Stimulated activated CD8-positive, alpha-beta memory T cell treated with anti-CD3 and anti-CD28 coated beads, Interleukin-7, amount 100 ng/mL, for 4 hours (primary cell): ENCODE results near the gene MAML1.
"Not testable (repeated sequence)": the region's sequence is repeated elsewhere in the genome, so short reads cannot be mapped to it uniquely, and the experiment has no call there.

Experiments used
- DNase-seq, 2 donors: peaks; one replicate each; pipeline ENCODE4 v3.0.0-alpha.2; 2020; ENCODE audit warnings: low read depth in 2 of 2

Gene MAML1

GRCh38 chr5:179734536-179735164 is 2.0 kb downstream of the MAML1 start:
- DNase-seq, result no peak

- no peak for DNase-seq
Measured at GRCh38 chr5:179738742-179739141, 6.1 kb downstream of the MAML1 start.

DNA sequence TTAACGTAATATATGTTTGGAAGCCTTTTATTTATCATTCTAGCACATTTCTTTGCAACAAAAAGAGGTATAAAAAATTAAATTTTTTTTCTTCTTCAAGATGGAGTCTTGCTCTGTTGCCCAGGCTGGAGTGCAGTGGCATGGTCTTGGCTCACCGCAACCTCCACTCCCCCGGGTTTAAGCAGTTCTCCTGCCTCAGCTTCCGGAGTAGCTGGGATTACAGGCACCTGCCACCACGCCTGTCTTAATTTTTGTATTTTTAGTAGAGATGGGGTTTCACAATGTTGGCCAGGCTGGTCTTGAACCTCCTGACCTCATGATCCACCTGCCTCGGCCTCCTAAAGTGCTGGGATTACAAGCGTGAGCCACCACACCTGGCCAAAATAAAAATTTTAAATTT is 11.5 kb downstream of the MAML1 start:
- DNase-seq, result not testable (repeated sequence)

DNA sequence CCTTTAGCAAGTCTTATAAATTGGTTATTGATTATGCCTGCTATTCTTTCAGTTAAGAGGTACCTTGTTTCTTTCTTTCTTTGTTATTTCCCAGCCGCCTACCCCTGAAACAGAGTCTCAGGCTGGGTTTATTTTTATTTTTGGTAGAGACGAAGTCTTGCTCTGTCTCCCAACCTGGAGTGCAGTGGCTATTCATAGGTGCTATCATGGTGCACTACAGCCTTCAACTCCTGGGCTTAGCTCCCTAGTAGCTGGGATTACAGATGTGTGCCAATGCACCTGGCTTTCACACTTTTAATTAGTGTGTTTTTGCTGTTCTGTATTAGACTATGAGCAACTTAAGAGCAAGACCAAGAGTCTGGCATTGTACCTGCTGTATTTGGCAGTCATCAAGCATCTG is 14.2 kb downstream of the MAML1 start:
- no peak for DNase-seq

DNA sequence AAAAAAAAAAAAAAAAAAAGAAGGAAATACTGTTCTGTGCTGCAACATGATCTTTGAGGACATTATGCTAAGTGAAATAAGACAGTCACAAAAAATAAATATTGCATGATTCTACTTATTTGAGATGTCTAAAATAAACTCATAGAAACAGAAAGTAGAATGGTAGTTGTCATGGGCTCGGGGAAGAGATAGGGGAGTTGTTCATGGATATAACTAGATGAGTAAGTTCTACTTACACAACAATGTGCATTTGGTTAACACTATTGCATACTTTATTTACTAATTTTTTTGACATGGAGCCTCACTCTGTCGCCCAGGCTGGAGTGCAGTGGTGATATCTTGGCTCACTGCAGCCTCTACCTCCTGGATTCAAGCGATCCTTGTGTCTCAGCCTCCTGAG is 15.2 kb downstream of the MAML1 start:
- no peak for DNase-seq

- no peak for DNase-seq
Measured at GRCh38 chr5:179749857-179750508, 17.4 kb downstream of the MAML1 start.

GRCh38 chr5:179753971-179754370 is 21.3 kb downstream of the MAML1 start:
- no peak for DNase-seq

DNA sequence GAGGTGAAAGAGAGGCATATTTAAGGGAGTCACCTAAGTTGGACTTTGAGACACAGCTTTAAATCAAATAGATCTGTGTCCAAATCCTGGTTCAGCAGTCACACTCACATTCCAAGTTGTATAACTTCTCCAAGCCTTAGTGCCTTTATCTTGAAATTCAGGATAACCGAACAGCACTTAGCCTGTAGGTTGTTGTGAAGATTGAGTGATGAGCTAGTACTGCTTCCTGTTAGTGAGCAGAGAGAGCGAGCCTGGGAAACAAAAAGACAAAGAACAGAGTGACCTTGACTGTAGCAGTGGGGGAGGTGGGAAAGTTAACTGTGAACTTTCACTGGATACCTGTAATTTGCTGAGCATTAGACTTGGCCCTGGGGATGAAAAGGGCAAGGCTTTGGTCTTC is 22.4 kb downstream of the MAML1 start:
- no peak for DNase-seq

- DNase-seq, result no peak
Measured at GRCh38 chr5:179758955-179759354, 26.3 kb downstream of the MAML1 start.

- peak in 1 of 2 donors; percentile 16 for DNase-seq
Measured at GRCh38 chr5:179759581-179760551, 27.2 kb downstream of the MAML1 start.

- DNase-seq, result no peak
Measured at GRCh38 chr5:179762079-179762780, 29.6 kb downstream of the MAML1 start.

- DNase-seq, result no peak
Measured at GRCh38 chr5:179762781-179763176, 30.2 kb downstream of the MAML1 start.

GRCh38 chr5:179763215-179763945 is 30.8 kb downstream of the MAML1 start:
- peak; percentile 17 to 21 for DNase-seq

DNA sequence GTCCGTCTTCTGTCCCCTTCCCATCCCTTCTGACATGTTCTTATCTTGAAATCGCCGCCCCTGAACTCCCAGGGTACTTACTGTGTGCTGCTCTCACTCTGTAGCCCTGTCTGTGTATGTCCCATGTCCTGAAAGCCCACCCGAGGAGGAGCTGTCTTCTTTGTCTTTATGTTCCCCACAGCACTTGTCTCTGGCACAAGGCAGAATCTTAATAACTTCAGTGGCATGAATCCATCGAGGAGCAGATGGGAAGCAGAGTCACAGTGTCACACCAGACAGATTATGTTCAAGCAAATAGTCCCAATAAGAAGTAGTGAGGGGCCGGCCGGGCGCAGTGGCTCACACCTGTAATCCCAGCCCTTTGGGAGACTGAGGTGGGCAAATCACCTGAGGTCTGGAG is 31.4 kb downstream of the MAML1 start:
- no peak for DNase-seq

- no peak for DNase-seq
Measured at GRCh38 chr5:179765400-179765799, 32.8 kb downstream of the MAML1 start.

DNA sequence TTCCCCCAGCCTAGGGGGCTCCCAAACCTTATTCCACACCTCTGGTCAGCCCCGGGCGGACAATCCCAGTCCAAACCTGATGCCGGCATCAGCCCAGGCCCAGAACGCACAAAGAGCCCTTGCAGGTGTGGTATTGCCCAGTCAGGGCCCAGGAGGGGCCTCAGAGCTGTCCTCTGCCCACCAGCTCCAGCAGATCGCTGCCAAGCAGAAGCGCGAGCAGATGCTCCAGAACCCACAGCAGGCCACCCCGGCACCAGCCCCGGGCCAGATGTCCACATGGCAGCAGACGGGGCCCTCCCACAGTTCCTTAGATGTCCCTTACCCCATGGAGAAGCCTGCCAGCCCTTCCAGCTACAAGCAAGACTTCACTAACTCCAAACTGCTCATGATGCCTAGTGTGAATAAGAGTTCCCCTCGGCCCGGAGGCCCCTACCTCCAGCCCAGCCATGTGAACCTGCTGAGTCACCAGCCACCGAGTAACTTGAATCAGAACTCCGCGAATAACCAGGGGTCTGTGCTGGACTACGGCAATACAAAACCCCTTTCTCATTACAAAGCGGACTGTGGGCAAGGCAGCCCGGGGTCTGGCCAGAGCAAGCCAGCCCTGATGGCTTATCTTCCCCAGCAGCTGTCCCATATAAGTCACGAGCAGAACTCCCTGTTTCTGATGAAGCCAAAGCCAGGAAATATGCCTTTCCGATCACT is 33.6 kb downstream of the MAML1 start:
- no peak for DNase-seq

- no peak for DNase-seq
Measured at GRCh38 chr5:179766726-179767455, 34.3 kb downstream of the MAML1 start.

DNA sequence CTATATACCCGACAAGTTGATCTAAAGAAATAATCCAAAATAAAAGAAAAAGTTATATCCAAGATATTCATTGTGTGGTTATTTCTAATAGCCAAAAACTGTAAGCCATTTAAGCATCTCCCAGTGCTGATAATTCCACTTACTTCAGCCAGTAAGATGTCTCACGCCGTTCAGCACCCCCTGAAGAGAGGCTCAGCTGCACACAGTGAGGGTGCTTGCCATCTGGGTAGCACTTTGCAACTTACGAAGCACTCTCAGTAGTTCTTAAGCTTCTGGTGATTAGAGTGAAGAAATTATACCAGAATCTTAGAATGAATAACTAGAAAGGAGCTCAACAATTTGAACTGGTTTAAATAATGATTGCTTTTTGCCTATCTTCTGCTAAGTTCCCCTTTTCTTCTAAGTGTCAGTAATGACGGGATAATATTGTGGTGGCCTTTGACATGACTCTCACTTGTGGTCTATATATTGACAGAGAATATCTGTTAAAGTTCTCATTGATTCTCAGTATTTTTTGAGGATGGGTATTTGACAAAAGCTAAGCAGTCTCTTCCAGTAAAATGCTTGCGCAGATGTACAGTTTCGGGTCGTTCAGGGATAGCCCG is 35.0 kb downstream of the MAML1 start:
- no peak for DNase-seq

DNA sequence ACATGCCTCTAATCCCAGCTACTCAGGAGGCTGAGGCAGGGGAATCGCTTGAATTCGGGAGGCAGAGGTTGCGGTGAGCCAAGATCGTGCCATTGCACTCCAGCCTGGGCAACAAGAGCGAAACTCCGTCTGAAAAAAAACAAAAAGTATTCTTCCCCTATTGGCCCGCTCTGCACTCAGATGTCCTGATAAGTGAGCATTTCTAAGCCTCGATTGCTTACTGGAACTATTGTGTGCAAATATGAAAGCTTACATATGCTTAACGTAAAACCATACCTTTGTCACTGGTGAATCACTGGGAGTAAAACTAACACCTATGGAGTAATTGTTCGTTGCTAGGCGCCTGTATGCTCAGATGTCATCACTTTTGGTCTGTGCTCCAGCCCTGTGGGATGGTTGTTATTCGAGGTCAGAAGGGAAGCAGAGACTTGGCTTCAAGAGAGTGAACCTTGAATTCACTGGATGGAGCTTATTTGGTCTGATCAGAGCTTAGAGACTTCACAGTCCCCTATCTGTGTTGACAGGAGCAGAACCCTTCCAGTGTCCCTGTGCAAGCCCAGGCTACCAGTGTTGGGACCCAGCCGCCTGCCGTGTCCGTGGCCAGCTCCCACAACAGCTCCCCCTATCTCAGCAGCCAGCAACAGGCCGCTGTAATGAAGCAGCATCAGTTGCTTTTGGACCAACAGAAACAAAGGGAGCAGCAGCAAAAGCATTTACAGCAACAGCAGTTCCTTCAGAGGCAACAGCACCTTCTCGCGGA is 35.9 kb downstream of the MAML1 start:
- DNase-seq, result no peak
